ENCODE measurements around the gene REEP1.

Gene REEP1

DNA sequence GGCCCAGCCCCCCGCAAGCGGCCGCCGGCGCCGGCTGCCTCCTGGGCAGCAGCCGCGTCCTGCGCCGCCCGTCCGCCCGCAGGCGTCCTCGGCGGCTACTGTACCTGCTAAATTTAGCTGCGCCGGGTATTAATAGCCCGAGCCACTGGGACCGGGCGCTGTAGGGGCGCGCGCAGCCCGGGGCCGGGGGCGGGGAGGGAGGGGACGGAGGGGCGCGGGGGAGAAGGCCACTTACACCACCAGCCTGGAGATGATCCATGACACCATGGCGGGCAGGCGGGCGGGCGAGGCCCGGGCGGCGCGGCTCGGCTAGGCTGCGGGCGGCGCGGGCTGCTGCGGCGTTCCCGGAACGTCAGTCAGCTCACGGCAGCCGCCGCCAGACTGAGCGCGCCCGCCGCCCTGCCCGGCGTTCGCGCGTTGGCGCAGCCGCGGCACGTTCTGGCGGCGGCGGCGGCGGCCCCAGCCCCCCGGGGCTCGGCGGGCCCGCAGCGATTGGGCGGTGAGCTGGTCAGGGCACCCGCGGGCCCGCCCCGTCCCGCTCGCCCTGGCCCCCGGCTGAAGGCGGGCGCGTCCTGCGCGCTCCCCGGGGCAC, at the start of gene REEP1:
TSS of gene REEP1 (minus strand) at position 383 of the 592 bp plus-strand sequence. CDS start at position 267, 116 bp downstream.
- no peak for DNase-seq (ENCODE audit: low read depth)
- no peak within 1 kb of the TSS for H3K4me3 ChIP-seq (replicated peaks; ENCODE audit: low read depth, low read length)
- TF ChIP-seq CTCF (IDR thresholded peaks at IDR 0.05; ENCODE audit: low read length, missing control alignments) = no peak

GRCh38 chr2:86383844-86384243, 46.4 kb upstream of the REEP1 start:
- no peak for TF ChIP-seq CTCF (IDR thresholded peaks at IDR 0.05; ENCODE audit: low read length, missing control alignments)
- DNase-seq (ENCODE audit: low read depth) = peak; percentile 88
- H3K4me3 ChIP-seq (replicated peaks; ENCODE audit: low read depth, low read length) = no peak overlapping the region

- DNase-seq (ENCODE audit: low read depth) = no peak
- TF ChIP-seq CTCF (IDR thresholded peaks at IDR 0.05; ENCODE audit: low read length, missing control alignments) = no peak
- no peak overlapping the region for H3K4me3 ChIP-seq (replicated peaks; ENCODE audit: low read depth, low read length)
Observed at GRCh38 chr2:86382698-86383097, 45.3 kb upstream of the REEP1 start.

DNA sequence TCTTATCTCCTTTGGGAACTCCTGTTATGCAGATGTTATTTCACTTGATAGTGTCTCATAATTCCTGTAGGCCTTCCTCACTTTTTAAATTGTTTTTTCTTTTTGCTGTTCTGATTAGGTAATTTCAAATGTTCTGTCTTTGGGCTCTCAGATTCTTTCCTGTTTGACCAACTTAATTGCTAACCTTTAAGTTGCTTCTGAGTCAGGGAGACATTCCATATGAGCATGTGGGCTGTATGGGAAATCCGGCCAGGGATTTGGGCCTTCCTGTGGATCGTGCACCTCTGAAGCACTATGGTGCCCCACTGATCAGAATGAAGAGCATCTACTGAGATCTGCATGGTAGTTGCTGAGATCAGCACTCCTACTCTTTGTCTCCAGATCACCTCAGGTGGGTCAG, 44.7 kb upstream of the REEP1 start:
- H3K4me3 ChIP-seq (replicated peaks; ENCODE audit: low read depth, low read length) = no peak overlapping the region
- no peak for TF ChIP-seq CTCF (IDR thresholded peaks at IDR 0.05; ENCODE audit: low read length, missing control alignments)
- DNase-seq (ENCODE audit: low read depth) = no peak

GRCh38 chr2:86378469-86378868, 41.0 kb upstream of the REEP1 start:
- no peak for TF ChIP-seq CTCF (IDR thresholded peaks at IDR 0.05; ENCODE audit: low read length, missing control alignments)
- H3K4me3 ChIP-seq (replicated peaks; ENCODE audit: low read depth, low read length) = no peak overlapping the region
- DNase-seq (ENCODE audit: low read depth) = no peak

GRCh38 chr2:86375623-86376022, 38.2 kb upstream of the REEP1 start:
- TF ChIP-seq CTCF (IDR thresholded peaks at IDR 0.05; ENCODE audit: low read length, missing control alignments) = no peak

More at GRCh38 chr2:86375623-86376022, 38.2 kb upstream of the REEP1 start:
- DNase-seq (ENCODE audit: low read depth) = no peak
- H3K4me3 ChIP-seq (replicated peaks; ENCODE audit: low read depth, low read length) = no peak overlapping the region

Data from fibroblast of pulmonary artery (primary cell).